K562 (cell line): ENCODE results near the gene PHF20.

Experiments
- ZNF445 ChIP-seq: fragments of 250-450 bp; sonication (Bioruptor Pico); IDR thresholded peaks from 2 replicates; pipeline ENCODE4 v1.4.0; 2020; ENCODE audit warnings: low read depth, mild to moderate bottlenecking, moderate library complexity
- TF ChIP-seq, protein P1 (sequence below), 3 experiments: IDR thresholded peaks in 2 of 3; conservative IDR thresholded peaks in 1 of 3; 2 replicates each; pipeline ENCODE4 v1.5.1; 2011 to 2012; ENCODE audit warnings: low read length in 3 of 3, mild to moderate bottlenecking in 3 of 3, control low read depth in 2 of 3, improper control_type of control experiment in 1 of 3, inconsistent platforms in 1 of 3, low read depth in 1 of 3, mixed read lengths in 1 of 3, moderate library complexity in 1 of 3; ENCODE audit not compliant: insufficient read depth in 2 of 3

DNA sequence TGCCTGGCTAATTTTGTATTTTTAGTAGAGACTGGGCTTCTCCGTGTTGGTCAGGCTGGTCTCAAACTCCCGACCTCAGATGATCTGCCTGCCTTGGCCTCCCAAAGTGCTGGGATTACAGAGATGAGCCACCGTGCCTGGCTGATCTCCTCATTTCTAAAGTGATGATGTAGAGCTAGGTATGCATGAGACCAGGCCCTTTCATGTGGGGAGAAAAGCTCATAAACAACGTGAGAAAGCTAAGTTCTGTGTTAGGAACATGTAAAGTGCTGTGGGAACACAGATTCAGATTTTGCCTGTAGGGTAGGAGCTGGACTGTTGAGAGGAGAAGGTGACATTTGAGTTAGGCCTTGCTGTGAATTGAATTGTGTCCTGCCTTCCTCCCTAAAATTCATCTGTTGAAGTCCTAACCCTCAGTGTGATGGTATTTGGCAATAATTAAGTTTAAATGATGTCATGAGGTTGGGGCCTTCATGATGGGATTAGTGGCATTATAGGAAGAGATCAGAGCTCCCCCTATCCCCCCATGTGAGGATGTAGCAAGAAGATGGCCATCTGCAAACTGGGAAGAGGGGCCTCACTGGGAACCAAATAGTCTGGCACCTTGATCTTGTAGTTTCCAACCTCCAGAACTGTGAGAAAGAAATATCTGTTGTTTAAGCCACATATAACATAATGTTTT lies 133.3 kb downstream of the PHF20 start:
- TF ChIP-seq, protein P1, sequence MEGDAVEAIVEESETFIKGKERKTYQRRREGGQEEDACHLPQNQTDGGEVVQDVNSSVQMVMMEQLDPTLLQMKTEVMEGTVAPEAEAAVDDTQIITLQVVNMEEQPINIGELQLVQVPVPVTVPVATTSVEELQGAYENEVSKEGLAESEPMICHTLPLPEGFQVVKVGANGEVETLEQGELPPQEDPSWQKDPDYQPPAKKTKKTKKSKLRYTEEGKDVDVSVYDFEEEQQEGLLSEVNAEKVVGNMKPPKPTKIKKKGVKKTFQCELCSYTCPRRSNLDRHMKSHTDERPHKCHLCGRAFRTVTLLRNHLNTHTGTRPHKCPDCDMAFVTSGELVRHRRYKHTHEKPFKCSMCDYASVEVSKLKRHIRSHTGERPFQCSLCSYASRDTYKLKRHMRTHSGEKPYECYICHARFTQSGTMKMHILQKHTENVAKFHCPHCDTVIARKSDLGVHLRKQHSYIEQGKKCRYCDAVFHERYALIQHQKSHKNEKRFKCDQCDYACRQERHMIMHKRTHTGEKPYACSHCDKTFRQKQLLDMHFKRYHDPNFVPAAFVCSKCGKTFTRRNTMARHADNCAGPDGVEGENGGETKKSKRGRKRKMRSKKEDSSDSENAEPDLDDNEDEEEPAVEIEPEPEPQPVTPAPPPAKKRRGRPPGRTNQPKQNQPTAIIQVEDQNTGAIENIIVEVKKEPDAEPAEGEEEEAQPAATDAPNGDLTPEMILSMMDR (IDR thresholded peaks at IDR 0.05 in 2 of 3, conservative IDR thresholded peaks at IDR 0.05 in 1 of 3; ENCODE audit: insufficient read depth in 2 of 3, low read depth in 1 of 3, low read length in 3 of 3): no peak
- no peak for TF ChIP-seq ZNF445 (CRISPR knock-in tag)
